Measurements from ENCODE around the gene PDE11A.
"Not testable (repeated sequence)": the region's sequence is repeated elsewhere in the genome, so short reads cannot be mapped to it uniquely, and the experiment has no call there.

Gene PDE11A

GRCh38 chr2:178072383-178073301 is at the start of gene PDE11A:
Gene PDE11A (minus strand): TSS chr2:178072777. CDS start chr2:178072437, 340 bp downstream.
- FAIRE-seq: no peak

DNA sequence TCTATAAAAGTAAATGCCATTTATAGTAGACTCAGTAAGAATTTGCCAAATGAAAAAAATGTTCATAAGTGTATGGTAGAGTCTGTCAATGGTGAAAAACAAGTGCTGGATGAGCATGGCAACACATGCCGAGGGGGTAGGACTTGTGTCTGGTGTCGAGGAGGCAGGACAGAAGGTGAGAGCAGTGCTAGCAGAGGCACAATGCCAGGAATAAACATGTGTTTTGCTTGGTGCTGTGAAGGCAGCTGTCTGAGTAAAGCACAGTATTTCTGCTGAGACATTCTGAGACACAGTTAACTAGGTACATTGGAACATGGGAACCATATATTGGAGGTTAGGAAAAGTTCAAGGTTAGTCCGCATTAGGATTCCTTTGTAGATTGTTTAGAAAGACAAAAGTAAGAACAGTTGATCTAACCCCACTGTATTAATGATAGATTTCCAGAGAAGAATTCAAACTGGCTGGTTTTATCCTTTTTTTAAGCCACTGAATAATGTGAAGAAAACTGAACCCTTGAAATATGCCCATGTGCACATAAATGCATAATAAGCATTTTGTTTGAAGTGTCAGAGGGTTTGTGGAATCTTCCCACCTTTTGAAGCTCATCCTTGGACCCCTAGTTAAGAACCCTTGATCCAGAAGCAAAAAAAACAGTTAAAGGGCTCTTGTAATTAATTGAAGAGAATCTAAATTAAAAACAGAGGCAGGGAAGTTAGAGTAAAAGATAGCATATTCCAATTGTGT is 46.8 kb upstream of the PDE11A start:
- FAIRE-seq: no peak

- FAIRE-seq: no peak
Observed at GRCh38 chr2:178117725-178118124, 45.1 kb upstream of the PDE11A start.

DNA sequence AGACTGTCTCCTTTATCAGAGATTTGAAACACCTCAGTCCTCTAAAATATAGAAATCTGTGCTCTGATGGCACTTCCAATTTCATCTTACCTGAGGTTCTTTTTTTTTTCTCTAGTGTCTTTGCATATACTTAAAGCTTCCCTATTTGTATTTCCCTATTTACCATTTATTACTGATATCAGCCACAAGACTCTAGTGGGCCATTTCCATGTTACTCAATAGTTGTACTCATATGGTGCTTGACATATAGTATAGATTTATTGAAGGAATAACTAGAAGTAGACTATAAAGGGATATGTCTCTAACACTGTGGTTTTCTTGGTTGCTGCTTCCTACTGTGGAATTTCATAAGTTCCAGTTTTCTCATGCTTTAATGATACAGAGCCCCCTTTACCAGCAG is 42.7 kb upstream of the PDE11A start:
- no peak for FAIRE-seq

DNA sequence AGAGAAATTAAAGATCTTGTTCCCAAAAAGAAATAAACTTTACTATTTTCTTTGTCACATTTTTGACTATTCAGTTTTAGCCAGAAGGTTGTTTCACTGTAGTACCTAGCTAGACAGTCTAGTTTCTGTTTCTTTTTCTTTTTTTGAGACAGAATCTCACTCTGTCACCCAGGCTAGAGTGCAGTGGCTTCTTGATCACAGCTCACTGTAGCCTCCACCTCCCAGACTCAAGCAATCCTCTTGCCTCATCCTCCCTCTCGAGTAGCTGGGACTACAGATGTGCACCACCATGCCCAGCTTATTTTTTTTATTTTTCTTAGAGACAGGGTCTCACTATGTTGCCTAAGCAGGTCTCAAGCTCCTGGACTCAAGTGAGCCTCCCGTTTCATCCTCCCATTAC is 41.9 kb upstream of the PDE11A start:
- FAIRE-seq: no peak

DNA sequence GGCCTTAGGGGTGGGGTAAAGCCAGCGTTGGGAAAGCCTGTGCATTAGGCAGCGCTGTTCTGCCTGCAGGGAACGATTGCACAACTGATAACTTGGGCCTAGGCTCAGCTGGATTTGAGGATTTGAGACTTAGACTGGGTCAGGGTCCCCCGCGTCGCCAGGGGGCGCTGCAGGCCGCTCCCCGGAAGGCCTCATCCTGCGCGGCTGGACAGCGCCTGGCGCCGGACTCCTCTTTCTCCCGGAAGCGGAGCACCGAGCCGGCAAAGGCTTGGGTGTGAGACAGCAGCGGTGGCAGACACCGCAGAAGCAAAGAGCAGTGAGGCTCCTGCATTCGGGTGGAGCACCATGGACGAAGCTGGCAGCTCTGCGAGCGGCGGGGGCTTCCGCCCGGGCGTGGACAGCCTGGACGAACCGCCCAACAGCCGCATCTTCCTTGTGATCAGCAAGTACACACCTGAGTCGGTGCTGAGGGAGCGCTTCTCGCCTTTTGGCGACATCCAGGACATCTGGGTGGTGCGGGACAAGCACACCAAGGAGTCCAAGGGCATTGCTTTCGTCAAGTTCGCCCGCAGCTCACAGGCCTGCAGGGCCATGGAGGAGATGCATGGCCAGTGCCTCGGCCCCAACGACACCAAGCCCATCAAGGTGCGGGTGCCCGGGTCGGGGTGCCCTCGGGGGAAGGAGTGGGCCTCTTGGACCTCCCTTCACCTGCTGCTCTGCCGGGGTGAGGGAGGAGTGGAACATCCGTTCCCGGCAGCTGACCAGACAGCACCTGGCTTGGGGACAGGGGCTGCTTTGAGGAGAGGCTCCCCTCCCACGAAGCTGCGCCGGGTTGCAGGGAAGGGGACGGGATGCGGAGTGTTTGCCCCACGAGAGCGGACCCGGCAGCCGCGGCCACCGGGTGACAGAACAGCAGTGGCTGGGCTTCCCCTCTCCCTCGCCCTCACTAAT is 39.9 kb upstream of the PDE11A start, which contains the start of gene RBM45:
TSS of gene RBM45 (plus strand) at position 236 of the 951 bp plus-strand sequence. CDS start at position 346, 110 bp downstream.
- peak; percentile 27 for FAIRE-seq

DNA sequence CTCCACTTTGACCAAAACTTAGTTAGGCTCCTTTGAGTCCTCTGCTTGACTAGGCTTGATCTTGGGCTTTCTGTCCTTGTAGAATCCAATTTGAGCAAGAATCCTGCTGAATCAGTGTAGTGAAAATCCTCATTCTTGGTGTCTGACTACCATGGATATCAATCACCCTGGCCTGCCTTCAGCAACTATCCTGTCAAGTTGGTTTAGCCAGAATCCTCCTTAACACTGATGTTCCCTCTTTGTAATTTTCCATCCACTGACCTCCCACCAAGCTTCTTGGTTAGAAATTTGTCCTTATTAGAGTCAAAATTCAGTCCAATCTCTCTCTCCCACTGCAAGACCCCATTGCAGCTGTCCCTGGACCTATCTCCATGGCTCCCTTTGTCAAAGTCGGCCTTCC is 39.2 kb upstream of the PDE11A start:
- FAIRE-seq: no peak

DNA sequence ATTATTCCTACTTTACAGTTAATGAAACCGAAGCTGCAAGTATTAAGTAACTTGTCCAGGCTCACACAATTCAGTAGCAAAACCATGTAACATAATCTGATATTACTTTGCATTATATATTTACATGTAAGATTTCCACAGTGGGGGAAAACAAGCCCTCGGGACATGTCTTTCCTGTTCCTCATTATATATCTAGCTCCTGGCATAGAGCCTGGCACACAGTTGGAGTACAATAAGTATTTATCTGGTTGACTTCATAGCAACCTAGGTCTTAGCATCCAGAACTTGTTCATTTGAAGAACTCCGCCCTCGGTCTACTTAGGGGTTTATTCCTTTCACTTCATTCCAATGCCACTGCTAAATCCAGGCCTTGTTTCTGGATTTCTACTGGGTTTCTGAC is 38.1 kb upstream of the PDE11A start:
- FAIRE-seq: no peak

DNA sequence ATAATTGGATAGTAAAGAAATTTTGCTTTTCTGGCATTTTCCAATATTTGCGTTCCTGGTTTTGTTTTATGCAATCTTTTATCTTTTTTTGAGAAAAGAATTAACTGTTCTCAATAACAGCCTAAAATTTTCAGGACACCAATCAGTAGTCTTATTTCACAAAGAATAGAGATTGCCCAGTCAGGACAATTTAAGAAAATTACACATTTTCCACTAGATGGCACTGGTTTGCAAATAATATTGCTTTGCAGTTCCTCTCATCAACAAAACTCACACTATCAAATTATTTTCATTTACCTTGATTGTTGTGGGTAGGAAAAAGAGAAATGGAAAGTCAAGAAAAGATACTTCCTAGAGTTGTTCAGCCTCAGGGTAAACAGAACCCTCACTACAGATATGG is 37.2 kb upstream of the PDE11A start:
- peak; percentile 91 for FAIRE-seq

- FAIRE-seq: no peak
Observed at GRCh38 chr2:178108176-178108575, 35.6 kb upstream of the PDE11A start.

DNA sequence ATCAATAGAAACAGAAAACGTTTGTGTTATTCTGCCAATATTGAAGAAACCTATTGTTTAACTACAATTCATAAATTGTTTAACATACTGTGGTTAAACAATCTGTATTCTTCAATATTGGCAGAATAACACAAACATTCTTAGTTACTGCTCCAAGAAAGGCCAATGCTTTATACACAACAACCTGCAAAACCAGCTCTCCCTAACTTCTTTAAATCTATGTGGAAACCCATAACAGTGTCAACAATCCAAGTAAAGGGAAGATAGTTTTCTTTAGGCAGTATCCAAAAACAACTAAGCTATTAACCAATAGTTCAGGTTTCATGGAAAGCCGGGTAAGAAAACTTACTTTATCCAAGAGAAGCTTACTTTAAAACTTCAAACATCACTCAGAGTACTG is 33.5 kb upstream of the PDE11A start:
- no peak for FAIRE-seq

GRCh38 chr2:178105566-178105965 is 33.0 kb upstream of the PDE11A start:
- no peak for FAIRE-seq

- FAIRE-seq: no peak
Observed at GRCh38 chr2:178101321-178102079, 28.9 kb upstream of the PDE11A start.

DNA sequence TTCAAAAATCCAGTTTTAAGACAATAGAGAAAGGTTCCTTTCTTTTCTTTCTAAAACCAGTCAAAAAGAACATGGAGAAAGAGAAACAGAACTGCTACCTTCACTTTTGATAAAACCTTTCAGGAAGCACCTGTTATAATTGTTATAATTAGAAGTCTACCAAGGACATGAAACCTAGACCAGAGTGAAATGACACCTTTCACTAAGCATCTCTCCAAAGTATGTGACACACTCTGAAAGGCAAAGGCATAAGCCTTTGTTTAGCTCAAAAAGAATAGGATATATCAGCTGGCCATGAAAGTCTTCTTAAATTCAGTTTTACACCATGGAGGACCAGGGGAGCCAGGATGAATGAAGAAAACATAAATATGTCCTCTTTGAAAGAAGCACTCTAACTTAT is 20.9 kb upstream of the PDE11A start:
- no peak for FAIRE-seq

DNA sequence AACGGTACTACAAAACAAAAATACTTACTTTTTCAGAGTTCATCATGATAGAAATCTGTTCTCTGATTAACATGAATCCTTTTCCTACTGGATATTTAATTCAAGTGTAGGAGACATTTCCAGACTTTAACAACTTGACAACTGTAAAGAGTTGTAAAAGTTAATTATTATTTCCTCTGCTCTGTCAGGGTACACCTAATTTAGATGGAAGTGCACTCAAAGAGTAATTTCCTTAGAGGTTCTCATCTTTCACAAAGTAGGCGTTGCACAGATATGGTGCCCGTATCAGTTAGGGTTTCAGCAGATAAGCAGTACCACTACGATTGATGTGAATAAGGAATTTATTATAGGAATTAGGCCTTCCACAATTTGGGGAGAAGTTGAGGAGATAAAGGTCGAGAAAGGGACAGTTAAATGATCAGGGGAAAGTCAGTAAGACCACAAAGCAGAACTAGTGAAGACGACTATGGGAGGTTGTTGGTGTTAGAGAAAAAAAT is 16.2 kb upstream of the PDE11A start:
- no peak for FAIRE-seq

- no peak for FAIRE-seq
Observed at GRCh38 chr2:178084273-178084672, 11.7 kb upstream of the PDE11A start.

- FAIRE-seq: no peak
Observed at GRCh38 chr2:178082408-178083045, 9.9 kb upstream of the PDE11A start.

DNA sequence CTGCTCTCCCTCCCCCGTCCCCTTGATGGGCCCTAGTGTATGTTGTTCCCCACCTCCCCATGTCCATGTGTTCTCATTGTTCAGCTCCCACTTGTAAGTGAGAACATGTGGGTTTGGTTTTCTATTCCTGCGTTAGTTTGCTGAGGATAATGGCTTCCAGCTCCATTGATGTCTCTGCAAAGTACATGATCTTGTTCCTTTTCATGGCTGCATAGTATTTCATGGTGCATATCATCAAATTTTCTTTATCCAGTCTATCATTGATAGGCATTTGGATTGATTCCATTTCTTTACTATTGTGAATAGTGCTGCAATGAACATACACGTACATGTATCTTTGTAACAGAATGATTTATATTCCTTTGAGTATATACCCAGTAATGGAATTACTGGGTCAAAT is 6.7 kb upstream of the PDE11A start:
- FAIRE-seq: not testable (repeated sequence)

DNA sequence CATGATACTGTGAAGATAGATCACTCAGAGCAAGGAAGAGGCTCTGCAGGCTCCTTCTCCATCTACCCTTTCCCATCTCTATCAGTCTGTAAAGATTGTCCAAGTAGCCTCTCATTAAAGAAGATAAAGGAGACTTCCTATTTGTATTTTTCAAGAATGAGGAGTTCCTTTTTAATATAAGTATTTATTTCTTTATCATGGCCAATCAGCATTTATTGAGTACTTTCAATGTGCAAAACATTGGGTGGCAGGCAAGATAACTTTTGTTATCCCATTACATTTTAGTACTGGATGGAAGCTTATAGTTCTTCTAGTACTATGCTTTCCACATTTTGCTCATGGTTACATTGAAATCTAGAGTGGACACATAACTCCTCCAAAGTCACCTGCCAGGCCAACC is 3.6 kb upstream of the PDE11A start:
- FAIRE-seq: no peak

DNA sequence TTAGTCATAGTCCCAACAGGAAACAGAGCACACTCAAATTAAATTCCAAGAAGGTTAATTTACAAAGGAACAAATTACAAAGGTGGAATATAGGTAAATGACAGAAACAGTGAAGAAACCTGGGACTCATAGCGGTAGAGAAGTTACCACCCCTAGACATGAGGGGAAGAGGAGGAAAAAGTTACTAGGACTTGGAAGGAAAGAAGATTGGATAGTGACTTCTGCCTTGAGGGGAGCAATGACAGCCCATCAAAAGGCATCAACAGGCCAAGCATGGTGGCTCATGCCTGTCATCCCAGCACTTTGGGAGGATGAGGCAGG is 2.4 kb upstream of the PDE11A start:
- no peak for FAIRE-seq

Measured in G401.6 (cell line).